Prostate gland (tissue), 2 donors: ENCODE results near the gene PHF23.

Experiments
- CTCF ChIP-seq, 4 experiments: fragments of 200-600 bp in 2 of 4; fragments of 450-650 bp in 2 of 4; sonication (generic) in 2 of 4; IDR thresholded peaks; 1 replicate in 3 of 4; 2 replicates in 1 of 4; pipeline ENCODE4 v1.5.1; 2016 to 2019; ENCODE audit warnings: antibody characterized with exemption in 4 of 4, mild to moderate bottlenecking in 2 of 4, moderate library complexity in 2 of 4
- POLR2A ChIP-seq: fragments of 450-650 bp; IDR thresholded peaks from one replicate; pipeline ENCODE4 v1.6.1; 2016; ENCODE audit warnings: antibody characterized with exemption, mild to moderate bottlenecking
- POLR2AphosphoS5 ChIP-seq: sonication (generic); formaldehyde crosslinking; IDR thresholded peaks from one replicate; pipeline ENCODE4 v1.6.1; 2017; ENCODE audit warnings: antibody characterized with exemption

- TF ChIP-seq CTCF (IDR thresholded peaks at IDR 0.05) (no peak), POLR2A (no peak), POLR2AphosphoS5 (no peak)
Measured at GRCh38 chr17:7256766-7257456, 17.7 kb upstream of the PHF23 start.
